GM12878 (cell line): ENCODE data around the gene OR10H3. TPM values are rescaled to one million over a fixed set of nuclear protein-coding genes. Genes with fewer than 3 reads are reported as not detected.

Source experiments
- ATAC-seq: fragments of 200-7000 bp; cut with Tn5 transposase; 3 replicates; pipeline ENCODE4 v1.9.1; 2020; ENCODE audit warnings: mild to moderate bottlenecking, moderate library complexity
- BruUV-seq: library from RNA; stranded (reverse); fragments of 400-500 nt; replicated peaks from 2 replicates; lab custom pipeline; 2021; lab: Mats Ljungman, UMichigan
- CTCF ChIA-PET: fragments of 300-600 bp; sonication (Branson Sonifier 250); formaldehyde crosslinking; extraction: SDS; loops from one replicate; lab custom pipeline; 2021; ENCODE audit warnings: inconsistent platforms; lab: Yijun Ruan, JAX
- POLR2A ChIA-PET: fragments of 350-600 bp; formaldehyde crosslinking; extraction: SDS; loops from one replicate; lab custom pipeline; 2021; ENCODE audit warnings: inconsistent platforms; lab: Charles Lee
- RAD21 ChIA-PET: fragments of 300-600 bp; sonication (Branson Sonifier 250); formaldehyde crosslinking; loops from one replicate; lab custom pipeline; 2023; ENCODE audit warnings: antibody characterized with exemption; ENCODE audit not compliant: unreplicated experiment; lab: Charles Lee
- SMC1A ChIA-PET: fragments of 300-600 bp; sonication (Branson Sonifier 250); formaldehyde crosslinking; loops from one replicate; lab custom pipeline; 2023; ENCODE audit not compliant: unreplicated experiment, uncharacterized antibody; lab: Charles Lee
- DNase-seq: peaks from one replicate; pipeline ENCODE4 v3.0.0-alpha.2; 2011; ENCODE audit warnings: low read depth, low spot score
- FAIRE-seq: peaks from 3 replicates; lab custom pipeline; 2011; peaks lifted over from hg19 to GRCh38; lab: Jason Lieb, UNC
- H2AFZ ChIP-seq: 2 replicates; pipeline ENCODE4 v1.6.0; 2011; ENCODE audit warnings: low read depth, low read length, control low read depth; ENCODE audit not compliant: control insufficient read depth
- H3K27ac ChIP-seq: 2 replicates; pipeline ENCODE4 v1.5.1; 2011; ENCODE audit warnings: control low read depth; ENCODE audit not compliant: control insufficient read depth, insufficient read depth
- H3K27me3 ChIP-seq, 2 experiments: replicated peaks in 1 of 2; 2 replicates each; pipeline versions ENCODE4 v1.6.0 to v1.6.1; 2011; ENCODE audit warnings: low read length in 1 of 2; ENCODE audit not compliant: control insufficient read depth in 2 of 2, insufficient read depth in 2 of 2
- H3K36me3 ChIP-seq, 2 experiments: 2 replicates each; pipeline ENCODE4 v1.5.1; 2011; ENCODE audit warnings: low read length in 1 of 2; ENCODE audit not compliant: control insufficient read depth in 2 of 2, insufficient read depth in 2 of 2
- H3K4me1 ChIP-seq: 2 replicates; pipeline ENCODE4 v1.6.1; 2011; ENCODE audit warnings: mild to moderate bottlenecking, low read length, moderate library complexity, mixed read lengths; ENCODE audit not compliant: control insufficient read depth, insufficient read depth
- H3K4me2 ChIP-seq: 2 replicates; pipeline ENCODE4 v1.6.0; 2011; ENCODE audit warnings: control low read depth; ENCODE audit not compliant: control insufficient read depth, insufficient read depth
- H3K4me3 ChIP-seq: fragments of 200-600 bp; sonication (generic); 2 replicates; pipeline ENCODE4 v1.5.1; 2016
- H3K79me2 ChIP-seq: 2 replicates; pipeline ENCODE4 v1.6.0; 2011; ENCODE audit warnings: low read length; ENCODE audit not compliant: control insufficient read depth, insufficient read depth
- H3K9ac ChIP-seq: 2 replicates; pipeline ENCODE4 v1.8.0; 2011; ENCODE audit warnings: low read length, control low read depth, mixed read lengths; ENCODE audit not compliant: control insufficient read depth, insufficient read depth
- H3K9me3 ChIP-seq: replicated peaks from 3 replicates; pipeline ENCODE4 v1.5.1; 2011; ENCODE audit warnings: mild to moderate bottlenecking, low read length; ENCODE audit not compliant: control insufficient read depth, insufficient read depth
- H4K20me1 ChIP-seq: 2 replicates; pipeline ENCODE4 v1.6.0; 2011; ENCODE audit not compliant: control insufficient read depth, insufficient read depth
- IRF4 ChIP-seq: IDR thresholded peaks from 2 replicates; pipeline ENCODE4 v1.6.1; 2011; ENCODE audit warnings: low read depth, low read length
- RFX5 ChIP-seq: IDR thresholded peaks from 2 replicates; pipeline ENCODE4 v1.6.1; 2011; ENCODE audit warnings: low read depth, low read length, improper control_type of control experiment
- ZNF622 ChIP-seq: fragments of 450-650 bp; IDR thresholded peaks from 2 replicates; pipeline ENCODE4 v1.6.1; 2017; ENCODE audit warnings: mild to moderate bottlenecking, inconsistent platforms
- WGBS: methylation state at CpG from one replicate; pipeline ENCODE4 v1.1.6; 2016; ENCODE audit warnings: low lambda C conversion rate; ENCODE audit not compliant: insufficient replicate concordance, insufficient coverage; ENCODE audit errors: missing lambda C conversion rate; 5-methylcytosine and 5-hydroxymethylcytosine counted together
- in situ Hi-C: fragments of 300-500 bp; cut with MboI; formaldehyde crosslinking; loops from 9 replicates; pipeline ENCODE4 v1.14.3; 2018; ENCODE audit warnings: mixed read lengths
- intact Hi-C: fragments of 100-400 bp; cut with micrococcal nuclease; formaldehyde crosslinking; loops from one replicate; pipeline ENCODE4 v1.14.2; 2022; ENCODE audit not compliant: unreplicated experiment
- polyA plus RNA-seq, 11 experiments: library from polyadenylated mRNA; depleted of rRNA in 4 of 11; unstranded in 6 of 11; stranded (reverse) in 5 of 11; fragments of >200 nt; fragmentation: Nextera tagmentation in 4 of 11; fragmentation: Illumina TruSeq in 1 of 11; extraction: Ambion mirVana in 4 of 11; extraction: Trizol in 1 of 11; gene quantifications; 1 replicate in 1 of 11; 2 replicates in 10 of 11; pipeline versions ENCODE4 v1.2.1 to v1.2.3, GENCODE V29; 2011 to 2016; ENCODE audit warnings: inconsistent platforms in 2 of 11, missing spikeins in 2 of 11, low read depth in 1 of 11
- total RNA-seq, 4 experiments: library from RNA; depleted of rRNA in 3 of 4; stranded (reverse); fragments of >200 nt in 3 of 4; fragmentation: Illumina TruSeq in 1 of 4; extraction: Trizol in 1 of 4; gene quantifications; 2 replicates each; pipeline versions ENCODE4 v1.2.1 to v1.2.3, GENCODE V29; 2013 to 2021
- TF ChIP-seq, protein P1 (sequence below): IDR thresholded peaks from 2 replicates; pipeline ENCODE4 v1.6.1; 2012; ENCODE audit warnings: low read depth, low read length, improper control_type of control experiment

The OR10H3 gene
- total and polyA plus RNA-seq, 10 of the 15 experiments (the other 5 are each of a cell fraction or from before 2014, with no cell fraction given) = not detected

DNA sequence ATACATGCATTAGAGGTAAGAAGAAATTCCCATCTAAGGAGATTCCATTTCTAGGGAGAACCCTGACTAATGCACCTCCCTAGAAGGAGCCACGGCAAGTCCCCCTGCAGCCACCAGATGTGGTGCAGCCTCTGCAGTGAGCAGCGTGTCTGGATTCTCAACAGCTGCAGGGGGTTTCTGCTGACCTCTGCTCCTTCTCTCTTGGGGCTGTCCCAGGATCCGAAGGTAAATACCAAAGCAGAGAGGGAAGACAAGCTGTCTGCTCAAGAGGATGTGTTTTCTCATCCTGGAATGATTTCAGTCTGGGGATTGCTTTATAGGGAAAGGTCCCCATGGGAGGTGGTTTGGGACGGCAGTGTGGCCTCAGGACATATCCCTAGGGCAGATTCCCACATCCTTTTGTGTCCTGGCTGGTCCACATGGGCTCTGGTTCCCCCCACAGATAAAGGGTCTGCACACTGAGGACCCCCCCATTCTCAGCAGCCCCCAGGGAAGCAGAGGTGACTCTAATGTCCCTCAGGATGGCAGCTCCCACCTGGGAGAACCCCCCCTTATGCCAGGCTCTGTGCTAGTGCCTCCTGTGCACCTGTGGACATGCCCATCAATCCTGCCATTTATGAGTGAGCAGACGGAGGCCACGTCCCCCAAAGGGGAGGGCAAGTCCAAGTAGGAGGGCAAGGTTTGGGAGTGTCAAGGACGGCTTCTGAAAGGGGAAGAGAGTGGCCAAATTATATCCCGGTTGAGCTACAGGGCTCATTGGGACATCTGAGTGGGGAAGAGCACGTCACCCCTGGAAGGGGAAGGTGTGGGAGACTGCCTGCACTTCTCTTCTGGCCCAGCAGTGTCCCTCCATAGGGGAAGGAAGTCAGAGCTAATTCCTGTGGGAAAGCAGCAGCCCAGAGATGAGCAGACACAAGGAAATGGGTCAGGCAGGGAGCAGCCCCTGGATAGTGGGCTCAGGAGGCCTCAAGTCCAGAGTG, 39.5 kb downstream of the OR10H3 start:
- H3K9me3 ChIP-seq = no peaks in the 10 kb centered on the region
- CTCF ChIA-PET = no interaction called here
- POLR2A ChIA-PET = no interaction called here
- H3K27ac ChIP-seq = no peak overlapping the region
- H4K20me1 ChIP-seq = no peaks in the 10 kb centered on the region
- BruUV-seq = no TSS peak
- H3K4me1 ChIP-seq = no peaks in the 10 kb centered on the region
- no peak for DNase-seq
- no peaks in the 10 kb centered on the region for H3K36me3 ChIP-seq
- H3K27me3 ChIP-seq = no peaks in the 10 kb centered on the region
- H2AFZ ChIP-seq = no peak overlapping the region
- H3K79me2 ChIP-seq = no peaks in the 10 kb centered on the region
- H3K4me3 ChIP-seq = no peak overlapping the region
- no peak for TF ChIP-seq IRF4
- SMC1A ChIA-PET = no interaction called here
- FAIRE-seq = no peak
- RAD21 ChIA-PET = no interaction called here
- no peak overlapping the region for H3K4me2 ChIP-seq
- ATAC-seq = no peak
- H3K9ac ChIP-seq = no peak overlapping the region
- intact Hi-C loops = loop anchor here (5.0 kb wide), 1 partner anchor 100 kb away; no protein-coding TSS in a partner anchor
- in situ Hi-C loops = loop anchor here (5.0 kb wide), 1 partner anchor 105 kb away; the partner anchor contains the start of gene CYP4F12
- 3% methylated on average over 9 of the region's 9 CpGs for whole genome bisulfite sequencing

GRCh38 chr19:15779756-15780476, 42.1 kb downstream of the OR10H3 start:
- Histone ChIP-seq H3K79me2 (no peaks in the 10 kb centered on the region), H3K27ac (no peak overlapping the region), H3K36me3 (no peaks in the 10 kb centered on the region), H3K4me1 (no peaks in the 10 kb centered on the region), H4K20me1 (no peaks in the 10 kb centered on the region), H2AFZ (no peak overlapping the region), H3K4me3 (no peak overlapping the region), H3K9me3 (no peaks in the 10 kb centered on the region), H3K27me3 (no peaks in the 10 kb centered on the region), H3K4me2 (no peak overlapping the region), H3K9ac (no peak overlapping the region)
- no peak for ATAC-seq
- DNase-seq = no peak
- BruUV-seq = no TSS peak
- TF ChIP-seq, protein P1, sequence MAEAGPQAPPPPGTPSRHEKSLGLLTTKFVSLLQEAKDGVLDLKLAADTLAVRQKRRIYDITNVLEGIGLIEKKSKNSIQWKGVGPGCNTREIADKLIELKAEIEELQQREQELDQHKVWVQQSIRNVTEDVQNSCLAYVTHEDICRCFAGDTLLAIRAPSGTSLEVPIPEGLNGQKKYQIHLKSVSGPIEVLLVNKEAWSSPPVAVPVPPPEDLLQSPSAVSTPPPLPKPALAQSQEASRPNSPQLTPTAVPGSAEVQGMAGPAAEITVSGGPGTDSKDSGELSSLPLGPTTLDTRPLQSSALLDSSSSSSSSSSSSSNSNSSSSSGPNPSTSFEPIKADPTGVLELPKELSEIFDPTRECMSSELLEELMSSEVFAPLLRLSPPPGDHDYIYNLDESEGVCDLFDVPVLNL = no peak
- TF ChIP-seq RFX5 (no peak), ZNF622 (no peak), IRF4 (no peak)
- ChIA-PET SMC1A (no interaction called here), RAD21 (no interaction called here), POLR2A (no interaction called here), CTCF (no interaction called here)
- no peak for FAIRE-seq
- in situ Hi-C loops (loop anchor here (5.0 kb wide), 1 partner anchor 108 kb away; the partner anchor contains the start of gene CYP4F12), intact Hi-C loops (loop anchor here (5.0 kb wide), 1 partner anchor 103 kb away; no protein-coding TSS in a partner anchor)
- 20% methylated on average over 10 of the region's 10 CpGs for WGBS
